ENCODE results near the gene TP53TG3.
"Not testable (repeated sequence)": the region's sequence is repeated elsewhere in the genome, so short reads cannot be mapped to it uniquely, and the experiment has no call there.

GRCh38 chr16:32645278-32645908 is 30.6 kb downstream of the TP53TG3 start:
- TF ChIP-seq, protein P1, sequence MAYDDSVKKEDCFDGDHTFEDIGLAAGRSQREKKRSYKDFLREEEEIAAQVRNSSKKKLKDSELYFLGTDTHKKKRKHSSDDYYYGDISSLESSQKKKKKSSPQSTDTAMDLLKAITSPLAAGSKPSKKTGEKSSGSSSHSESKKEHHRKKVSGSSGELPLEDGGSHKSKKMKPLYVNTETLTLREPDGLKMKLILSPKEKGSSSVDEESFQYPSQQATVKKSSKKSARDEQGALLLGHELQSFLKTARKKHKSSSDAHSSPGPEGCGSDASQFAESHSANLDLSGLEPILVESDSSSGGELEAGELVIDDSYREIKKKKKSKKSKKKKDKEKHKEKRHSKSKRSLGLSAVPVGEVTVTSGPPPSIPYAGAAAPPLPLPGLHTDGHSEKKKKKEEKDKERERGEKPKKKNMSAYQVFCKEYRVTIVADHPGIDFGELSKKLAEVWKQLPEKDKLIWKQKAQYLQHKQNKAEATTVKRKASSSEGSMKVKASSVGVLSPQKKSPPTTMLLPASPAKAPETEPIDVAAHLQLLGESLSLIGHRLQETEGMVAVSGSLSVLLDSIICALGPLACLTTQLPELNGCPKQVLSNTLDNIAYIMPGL (CRISPR knock-in tag; IDR thresholded peaks at IDR 0.05), result not testable (repeated sequence)
- TF ChIP-seq, protein P2, sequence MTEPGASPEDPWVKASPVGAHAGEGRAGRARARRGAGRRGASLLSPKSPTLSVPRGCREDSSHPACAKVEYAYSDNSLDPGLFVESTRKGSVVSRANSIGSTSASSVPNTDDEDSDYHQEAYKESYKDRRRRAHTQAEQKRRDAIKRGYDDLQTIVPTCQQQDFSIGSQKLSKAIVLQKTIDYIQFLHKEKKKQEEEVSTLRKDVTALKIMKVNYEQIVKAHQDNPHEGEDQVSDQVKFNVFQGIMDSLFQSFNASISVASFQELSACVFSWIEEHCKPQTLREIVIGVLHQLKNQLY (CRISPR knock-in tag; IDR thresholded peaks at IDR 0.05), result not testable (repeated sequence)
- TF ChIP-seq MXD4 (CRISPR knock-in tag; IDR thresholded peaks at IDR 0.05; ENCODE audit: borderline replicate concordance); ZNF121 (CRISPR knock-in tag; IDR thresholded peaks at IDR 0.05); SP1 (CRISPR knock-in tag; conservative IDR thresholded peaks at IDR 0.05); NR1H2 (CRISPR knock-in tag; IDR thresholded peaks at IDR 0.05); ETV6 (CRISPR knock-in tag; IDR thresholded peaks at IDR 0.05); CREB1 (CRISPR knock-in tag; IDR thresholded peaks at IDR 0.05); TCF7 (CRISPR knock-in tag; IDR thresholded peaks at IDR 0.05; ENCODE audit: low read depth): not testable (repeated sequence)
- TF ChIP-seq, protein P3, sequence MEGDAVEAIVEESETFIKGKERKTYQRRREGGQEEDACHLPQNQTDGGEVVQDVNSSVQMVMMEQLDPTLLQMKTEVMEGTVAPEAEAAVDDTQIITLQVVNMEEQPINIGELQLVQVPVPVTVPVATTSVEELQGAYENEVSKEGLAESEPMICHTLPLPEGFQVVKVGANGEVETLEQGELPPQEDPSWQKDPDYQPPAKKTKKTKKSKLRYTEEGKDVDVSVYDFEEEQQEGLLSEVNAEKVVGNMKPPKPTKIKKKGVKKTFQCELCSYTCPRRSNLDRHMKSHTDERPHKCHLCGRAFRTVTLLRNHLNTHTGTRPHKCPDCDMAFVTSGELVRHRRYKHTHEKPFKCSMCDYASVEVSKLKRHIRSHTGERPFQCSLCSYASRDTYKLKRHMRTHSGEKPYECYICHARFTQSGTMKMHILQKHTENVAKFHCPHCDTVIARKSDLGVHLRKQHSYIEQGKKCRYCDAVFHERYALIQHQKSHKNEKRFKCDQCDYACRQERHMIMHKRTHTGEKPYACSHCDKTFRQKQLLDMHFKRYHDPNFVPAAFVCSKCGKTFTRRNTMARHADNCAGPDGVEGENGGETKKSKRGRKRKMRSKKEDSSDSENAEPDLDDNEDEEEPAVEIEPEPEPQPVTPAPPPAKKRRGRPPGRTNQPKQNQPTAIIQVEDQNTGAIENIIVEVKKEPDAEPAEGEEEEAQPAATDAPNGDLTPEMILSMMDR (IDR thresholded peaks at IDR 0.05), result not testable (repeated sequence)
- TF ChIP-seq, protein P4, sequence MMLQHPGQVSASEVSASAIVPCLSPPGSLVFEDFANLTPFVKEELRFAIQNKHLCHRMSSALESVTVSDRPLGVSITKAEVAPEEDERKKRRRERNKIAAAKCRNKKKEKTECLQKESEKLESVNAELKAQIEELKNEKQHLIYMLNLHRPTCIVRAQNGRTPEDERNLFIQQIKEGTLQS (CRISPR knock-in tag; conservative IDR thresholded peaks at IDR 0.05), result not testable (repeated sequence)
- TF ChIP-seq, protein P5, sequence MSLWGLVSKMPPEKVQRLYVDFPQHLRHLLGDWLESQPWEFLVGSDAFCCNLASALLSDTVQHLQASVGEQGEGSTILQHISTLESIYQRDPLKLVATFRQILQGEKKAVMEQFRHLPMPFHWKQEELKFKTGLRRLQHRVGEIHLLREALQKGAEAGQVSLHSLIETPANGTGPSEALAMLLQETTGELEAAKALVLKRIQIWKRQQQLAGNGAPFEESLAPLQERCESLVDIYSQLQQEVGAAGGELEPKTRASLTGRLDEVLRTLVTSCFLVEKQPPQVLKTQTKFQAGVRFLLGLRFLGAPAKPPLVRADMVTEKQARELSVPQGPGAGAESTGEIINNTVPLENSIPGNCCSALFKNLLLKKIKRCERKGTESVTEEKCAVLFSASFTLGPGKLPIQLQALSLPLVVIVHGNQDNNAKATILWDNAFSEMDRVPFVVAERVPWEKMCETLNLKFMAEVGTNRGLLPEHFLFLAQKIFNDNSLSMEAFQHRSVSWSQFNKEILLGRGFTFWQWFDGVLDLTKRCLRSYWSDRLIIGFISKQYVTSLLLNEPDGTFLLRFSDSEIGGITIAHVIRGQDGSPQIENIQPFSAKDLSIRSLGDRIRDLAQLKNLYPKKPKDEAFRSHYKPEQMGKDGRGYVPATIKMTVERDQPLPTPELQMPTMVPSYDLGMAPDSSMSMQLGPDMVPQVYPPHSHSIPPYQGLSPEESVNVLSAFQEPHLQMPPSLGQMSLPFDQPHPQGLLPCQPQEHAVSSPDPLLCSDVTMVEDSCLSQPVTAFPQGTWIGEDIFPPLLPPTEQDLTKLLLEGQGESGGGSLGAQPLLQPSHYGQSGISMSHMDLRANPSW (CRISPR knock-in tag; conservative IDR thresholded peaks at IDR 0.05; ENCODE audit: low read depth), result not testable (repeated sequence)
- TF ChIP-seq, protein P6, sequence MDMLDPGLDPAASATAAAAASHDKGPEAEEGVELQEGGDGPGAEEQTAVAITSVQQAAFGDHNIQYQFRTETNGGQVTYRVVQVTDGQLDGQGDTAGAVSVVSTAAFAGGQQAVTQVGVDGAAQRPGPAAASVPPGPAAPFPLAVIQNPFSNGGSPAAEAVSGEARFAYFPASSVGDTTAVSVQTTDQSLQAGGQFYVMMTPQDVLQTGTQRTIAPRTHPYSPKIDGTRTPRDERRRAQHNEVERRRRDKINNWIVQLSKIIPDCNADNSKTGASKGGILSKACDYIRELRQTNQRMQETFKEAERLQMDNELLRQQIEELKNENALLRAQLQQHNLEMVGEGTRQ (CRISPR knock-in tag; IDR thresholded peaks at IDR 0.05), result not testable (repeated sequence)
